DND-41 (cell line): ENCODE data around the gene RGS6.

ENCODE experiments used
- ATAC-seq: fragments of 200-7000 bp; cut with Tn5 transposase; 3 replicates; pipeline ENCODE4 v1.9.1; 2021; ENCODE audit warnings: low read depth; ENCODE audit not compliant: insufficient read depth
- DNase-seq: peaks from one replicate; pipeline ENCODE4 v3.0.0-alpha.2; 2020
- H2AFZ ChIP-seq: 2 replicates; pipeline ENCODE4 v1.6.0; 2012; ENCODE audit warnings: low read depth, low read length
- H3K27ac ChIP-seq: 2 replicates; pipeline ENCODE4 v1.5.1; 2012; ENCODE audit warnings: low read length, inconsistent platforms
- H3K27me3 ChIP-seq: fragments of 200-600 bp; sonication (generic); 2 replicates; pipeline ENCODE4 v1.6.0; 2012; ENCODE audit warnings: low read length, mild to moderate bottlenecking, inconsistent platforms; ENCODE audit not compliant: insufficient read depth, poor library complexity
- H3K36me3 ChIP-seq: 2 replicates; pipeline ENCODE4 v1.5.1; 2012; ENCODE audit warnings: low read length, inconsistent platforms; ENCODE audit not compliant: insufficient read depth
- H3K4me1 ChIP-seq: 2 replicates; pipeline ENCODE4 v1.5.1; 2012; ENCODE audit warnings: mild to moderate bottlenecking, low read length; ENCODE audit not compliant: insufficient read depth
- H3K4me2 ChIP-seq: 2 replicates; pipeline ENCODE4 v1.6.0; 2012; ENCODE audit warnings: mild to moderate bottlenecking, moderate library complexity, low read length, inconsistent platforms; ENCODE audit not compliant: insufficient read depth
- H3K4me3 ChIP-seq, 2 experiments: fragments of 200-600 bp in 1 of 2; shearing (Covaris generic) in 1 of 2; 2 replicates each; pipeline ENCODE4 v1.5.1; 2012 to 2016; ENCODE audit warnings: inconsistent platforms in 2 of 2, low read length in 2 of 2, mild to moderate bottlenecking in 2 of 2, low read depth in 1 of 2, moderate library complexity in 1 of 2
- H3K79me2 ChIP-seq: 2 replicates; pipeline ENCODE4 v1.6.0; 2012; ENCODE audit warnings: low read length, inconsistent platforms; ENCODE audit not compliant: insufficient read depth
- H3K9ac ChIP-seq: 2 replicates; pipeline ENCODE4 v1.6.0; 2012; ENCODE audit warnings: low read depth, mild to moderate bottlenecking, inconsistent platforms, low read length, moderate library complexity
- H3K9me3 ChIP-seq: 2 replicates; pipeline ENCODE4 v1.5.1; 2012; ENCODE audit warnings: low read length, moderate library complexity, mild to moderate bottlenecking, inconsistent platforms; ENCODE audit not compliant: insufficient read depth, severe bottlenecking
- H4K20me1 ChIP-seq: 2 replicates; pipeline ENCODE4 v1.6.0; 2012; ENCODE audit warnings: low read length; ENCODE audit not compliant: insufficient read depth
- EZH2 ChIP-seq: IDR thresholded peaks from 3 replicates; pipeline ENCODE4 v1.6.1; 2012; ENCODE audit warnings: borderline replicate concordance, low read depth, mild to moderate bottlenecking, moderate library complexity, low read length, inconsistent platforms; ENCODE audit not compliant: severe bottlenecking
- TF ChIP-seq, protein P1 (sequence below): IDR thresholded peaks from 2 replicates; pipeline ENCODE4 v1.5.1; 2012; ENCODE audit warnings: borderline replicate concordance, low read length, moderate library complexity, mild to moderate bottlenecking; ENCODE audit not compliant: poor library complexity, severe bottlenecking; ENCODE audit errors: extremely low read depth

Gene RGS6

DNA sequence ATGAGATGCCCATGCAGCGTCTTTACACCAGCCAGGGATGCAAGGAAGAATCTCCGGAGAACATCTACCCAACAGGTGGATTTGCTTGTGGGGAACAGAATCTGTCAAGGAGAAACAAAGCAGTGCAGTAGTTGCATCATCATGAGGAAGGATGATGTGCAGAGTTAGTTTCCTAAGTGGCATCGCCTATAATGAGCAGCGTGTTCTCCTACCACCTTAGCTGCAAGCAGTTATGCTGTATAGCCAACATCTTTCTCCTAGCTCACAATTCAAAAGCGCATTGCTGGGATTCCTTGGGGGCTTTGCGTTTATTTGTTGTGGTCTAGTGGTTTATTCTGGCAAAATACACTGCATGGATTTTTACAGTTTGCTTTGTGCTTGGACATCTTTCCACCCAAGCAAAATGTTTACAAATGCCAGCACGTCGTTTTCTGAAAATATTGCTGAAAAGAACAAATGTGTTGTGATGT, 233.0 kb downstream of the RGS6 start:
- Histone ChIP-seq H3K4me3 (no peak overlapping the region), H3K36me3 (no peaks in the 10 kb centered on the region), H2AFZ (no peak overlapping the region), H4K20me1 (no peaks in the 10 kb centered on the region), H3K4me1 (no peaks in the 10 kb centered on the region), H3K9me3 (no peaks in the 10 kb centered on the region), H3K9ac (no peak overlapping the region), H3K79me2 (no peaks in the 10 kb centered on the region), H3K27ac (no peak overlapping the region), H3K27me3 (peaks cover 14% of the 10 kb centered on the region), H3K4me2 (no peak overlapping the region)
- ATAC-seq, result no peak
- TF ChIP-seq, protein P1, sequence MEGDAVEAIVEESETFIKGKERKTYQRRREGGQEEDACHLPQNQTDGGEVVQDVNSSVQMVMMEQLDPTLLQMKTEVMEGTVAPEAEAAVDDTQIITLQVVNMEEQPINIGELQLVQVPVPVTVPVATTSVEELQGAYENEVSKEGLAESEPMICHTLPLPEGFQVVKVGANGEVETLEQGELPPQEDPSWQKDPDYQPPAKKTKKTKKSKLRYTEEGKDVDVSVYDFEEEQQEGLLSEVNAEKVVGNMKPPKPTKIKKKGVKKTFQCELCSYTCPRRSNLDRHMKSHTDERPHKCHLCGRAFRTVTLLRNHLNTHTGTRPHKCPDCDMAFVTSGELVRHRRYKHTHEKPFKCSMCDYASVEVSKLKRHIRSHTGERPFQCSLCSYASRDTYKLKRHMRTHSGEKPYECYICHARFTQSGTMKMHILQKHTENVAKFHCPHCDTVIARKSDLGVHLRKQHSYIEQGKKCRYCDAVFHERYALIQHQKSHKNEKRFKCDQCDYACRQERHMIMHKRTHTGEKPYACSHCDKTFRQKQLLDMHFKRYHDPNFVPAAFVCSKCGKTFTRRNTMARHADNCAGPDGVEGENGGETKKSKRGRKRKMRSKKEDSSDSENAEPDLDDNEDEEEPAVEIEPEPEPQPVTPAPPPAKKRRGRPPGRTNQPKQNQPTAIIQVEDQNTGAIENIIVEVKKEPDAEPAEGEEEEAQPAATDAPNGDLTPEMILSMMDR, result no peak
- TF ChIP-seq EZH2, result no peak
- no peak for DNase-seq

DNA sequence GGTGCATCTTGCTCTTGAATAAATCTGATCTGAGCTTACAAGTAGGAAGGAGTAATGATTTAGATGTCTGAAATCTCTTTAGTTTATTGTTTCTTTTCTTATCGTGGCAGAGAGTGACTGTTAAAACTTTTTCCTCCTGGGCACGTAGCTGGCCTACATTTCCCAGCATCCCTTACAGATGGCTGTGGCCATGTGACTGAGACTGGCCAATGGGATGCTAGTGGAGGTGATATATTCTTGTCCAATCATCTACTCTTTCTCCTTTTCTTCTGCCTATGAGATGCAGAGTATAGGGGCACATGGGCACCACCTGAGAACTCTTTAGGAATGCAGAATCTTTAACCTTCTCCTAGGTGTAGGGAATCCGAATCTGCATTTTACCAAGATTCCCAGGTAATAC, 237.3 kb downstream of the RGS6 start:
- Histone ChIP-seq H3K79me2 (no peaks in the 10 kb centered on the region), H3K36me3 (no peaks in the 10 kb centered on the region), H3K4me3 (no peak overlapping the region), H3K27me3 (peaks cover 30% of the 10 kb centered on the region), H3K4me1 (no peaks in the 10 kb centered on the region), H3K4me2 (no peak overlapping the region), H2AFZ (no peak overlapping the region), H3K9ac (no peak overlapping the region), H3K9me3 (no peaks in the 10 kb centered on the region), H3K27ac (no peak overlapping the region), H4K20me1 (no peaks in the 10 kb centered on the region)
- TF ChIP-seq EZH2, result no peak
- TF ChIP-seq, protein P1, result no peak
- DNase-seq (no peak), ATAC-seq (no peak)

DNA sequence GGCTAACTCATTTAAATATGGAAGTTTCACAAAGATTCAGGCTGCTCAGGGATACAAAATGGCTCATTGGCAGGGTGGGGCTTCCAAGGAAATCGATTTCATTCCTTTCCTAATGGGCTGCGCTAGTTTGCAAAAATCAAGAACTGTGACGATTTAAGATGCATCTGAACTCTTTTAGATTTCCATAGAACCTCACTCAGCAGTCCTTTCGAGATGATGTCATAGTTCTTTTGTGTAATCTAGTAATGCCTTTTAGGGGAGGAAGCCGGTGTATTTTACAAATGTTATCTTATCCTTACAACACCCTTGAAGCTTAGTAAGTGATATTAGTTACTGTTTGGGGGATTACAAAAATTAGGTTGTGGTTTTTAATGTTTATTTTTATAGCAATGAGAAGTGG, 239.8 kb downstream of the RGS6 start:
- Histone ChIP-seq H3K36me3 (no peaks in the 10 kb centered on the region), H3K4me1 (no peaks in the 10 kb centered on the region), H3K27ac (no peak overlapping the region), H2AFZ (no peak overlapping the region), H3K9ac (no peak overlapping the region), H3K79me2 (no peaks in the 10 kb centered on the region), H3K4me2 (no peak overlapping the region), H3K27me3 (peaks cover 30% of the 10 kb centered on the region), H3K9me3 (no peaks in the 10 kb centered on the region), H3K4me3 (no peak overlapping the region), H4K20me1 (no peaks in the 10 kb centered on the region)
- TF ChIP-seq, protein P1, result no peak
- no peak for TF ChIP-seq EZH2
- ATAC-seq (no peak), DNase-seq (no peak)

DNA sequence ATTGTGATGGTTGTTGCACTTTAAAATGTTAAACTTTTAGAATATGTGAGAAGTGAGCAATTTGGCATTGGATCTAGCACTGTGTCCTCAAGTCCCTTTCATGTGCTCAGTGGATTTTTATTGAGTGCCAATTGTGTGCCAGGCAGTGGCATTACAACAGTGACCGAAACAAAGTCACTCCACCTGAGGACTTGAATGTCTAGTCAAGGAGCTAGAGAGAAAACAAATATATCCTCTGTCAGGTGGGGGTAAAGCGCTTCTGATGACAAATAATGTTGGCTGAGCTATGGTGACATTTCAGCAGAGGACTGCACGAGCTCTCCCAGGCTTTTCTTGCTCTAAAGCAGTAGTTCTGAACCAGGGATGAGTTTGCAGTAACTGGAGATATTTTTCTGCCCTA, 240.4 kb downstream of the RGS6 start:
- Histone ChIP-seq H3K4me2 (no peak overlapping the region), H3K79me2 (no peaks in the 10 kb centered on the region), H3K27ac (no peak overlapping the region), H2AFZ (no peak overlapping the region), H3K4me1 (no peaks in the 10 kb centered on the region), H3K9ac (no peak overlapping the region), H4K20me1 (no peaks in the 10 kb centered on the region), H3K27me3 (peaks cover 30% of the 10 kb centered on the region), H3K36me3 (no peaks in the 10 kb centered on the region), H3K9me3 (no peaks in the 10 kb centered on the region), H3K4me3 (no peak overlapping the region)
- TF ChIP-seq EZH2, result no peak
- TF ChIP-seq, protein P1, result no peak
- no peak for ATAC-seq
- no peak for DNase-seq
